Lung (tissue), 12 donors: ENCODE measurements around the gene ZNF236. TPM values are rescaled to one million over a fixed set of nuclear protein-coding genes. Genes with fewer than 3 reads are reported as not detected.

ENCODE experiments used
- ATAC-seq: fragments of 200-7000 bp; cut with Tn5 transposase; one replicate; pipeline ENCODE4 v1.9.1; 2020; ENCODE audit warnings: moderate number of reproducible peaks; ENCODE audit not compliant: insufficient read depth, low FRiP score
- DNase-seq, 3 donors: peaks; one replicate each; pipeline ENCODE4 v3.0.0-alpha.2; 2013 to 2017
- H3K27ac ChIP-seq, 2 donors: one replicate each; pipeline ENCODE4 v1.5.1; 2013; ENCODE audit warnings: mild to moderate bottlenecking in 2 of 2, moderate library complexity in 2 of 2, control low read depth in 1 of 2, inconsistent platforms in 1 of 2, low read depth in 1 of 2, low read length in 1 of 2
- H3K27me3 ChIP-seq, 3 donors: one replicate each; pipeline ENCODE4 v1.5.1; 2013; ENCODE audit warnings: low read length in 2 of 3; ENCODE audit not compliant: control insufficient read depth in 3 of 3, insufficient read depth in 3 of 3
- H3K36me3 ChIP-seq, 4 donors: one replicate each; pipeline ENCODE4 v1.5.1; 2013; ENCODE audit warnings: low read length in 4 of 4, mild to moderate bottlenecking in 1 of 4, moderate library complexity in 1 of 4; ENCODE audit not compliant: control insufficient read depth in 4 of 4, insufficient read depth in 4 of 4
- H3K4me1 ChIP-seq, 5 donors: one replicate each; pipeline ENCODE4 v1.5.1; 2013; ENCODE audit warnings: low read length in 5 of 5, mild to moderate bottlenecking in 2 of 5, moderate library complexity in 1 of 5; ENCODE audit not compliant: control insufficient read depth in 5 of 5, insufficient read depth in 5 of 5
- H3K4me3 ChIP-seq: one replicate; pipeline ENCODE4 v1.5.1; 2013; ENCODE audit warnings: mild to moderate bottlenecking, control low read depth, moderate library complexity
- H3K9ac ChIP-seq, 2 donors: one replicate each; pipeline ENCODE4 v1.5.1; 2013; ENCODE audit warnings: low read length in 2 of 2, control low read depth in 1 of 2; ENCODE audit not compliant: insufficient read depth in 1 of 2
- H3K9me3 ChIP-seq, 4 donors: one replicate each; pipeline ENCODE4 v1.5.1; 2013; ENCODE audit warnings: low read length in 3 of 4, mild to moderate bottlenecking in 1 of 4, moderate library complexity in 1 of 4; ENCODE audit not compliant: control insufficient read depth in 4 of 4, insufficient read depth in 3 of 4
- WGBS, 2 donors: extraction: QIAGEN DNeasy Blood & Tissue Kit; methylation state at CpG; one replicate each; pipeline ENCODE4 v1.1.7; 2013; 5-methylcytosine and 5-hydroxymethylcytosine counted together
- polyA plus RNA-seq, 2 donors: library from polyadenylated mRNA; stranded (reverse); fragments of 200-250 nt; gene quantifications; one replicate each; pipeline ENCODE4 v1.2.1, GENCODE V29; 2013
- total RNA-seq, 2 donors: library from RNA; depleted of rRNA in 1 of 2; stranded (reverse); fragments of >200 nt in 1 of 2; gene quantifications; one replicate each; pipeline ENCODE4 v1.2.1, GENCODE V29; 2014 to 2021
- TF ChIP-seq, protein P1 (sequence below): IDR thresholded peaks from 2 replicates; pipeline ENCODE4 v1.5.1; 2012; ENCODE audit warnings: mild to moderate bottlenecking; ENCODE audit errors: control extremely low read depth, extremely low read depth
- donor health status: control.
- donor health status: control.
- donor health status: Bipolar disorder and iron deficiency.
- donor health status: healthy.
- donor health status: DM: yes; HTN: yes; CAD: no.

The ZNF236 gene
- total and polyA plus RNA-seq, 4 donors = 2.4 to 23.1 (median 8.8) TPM

DNA sequence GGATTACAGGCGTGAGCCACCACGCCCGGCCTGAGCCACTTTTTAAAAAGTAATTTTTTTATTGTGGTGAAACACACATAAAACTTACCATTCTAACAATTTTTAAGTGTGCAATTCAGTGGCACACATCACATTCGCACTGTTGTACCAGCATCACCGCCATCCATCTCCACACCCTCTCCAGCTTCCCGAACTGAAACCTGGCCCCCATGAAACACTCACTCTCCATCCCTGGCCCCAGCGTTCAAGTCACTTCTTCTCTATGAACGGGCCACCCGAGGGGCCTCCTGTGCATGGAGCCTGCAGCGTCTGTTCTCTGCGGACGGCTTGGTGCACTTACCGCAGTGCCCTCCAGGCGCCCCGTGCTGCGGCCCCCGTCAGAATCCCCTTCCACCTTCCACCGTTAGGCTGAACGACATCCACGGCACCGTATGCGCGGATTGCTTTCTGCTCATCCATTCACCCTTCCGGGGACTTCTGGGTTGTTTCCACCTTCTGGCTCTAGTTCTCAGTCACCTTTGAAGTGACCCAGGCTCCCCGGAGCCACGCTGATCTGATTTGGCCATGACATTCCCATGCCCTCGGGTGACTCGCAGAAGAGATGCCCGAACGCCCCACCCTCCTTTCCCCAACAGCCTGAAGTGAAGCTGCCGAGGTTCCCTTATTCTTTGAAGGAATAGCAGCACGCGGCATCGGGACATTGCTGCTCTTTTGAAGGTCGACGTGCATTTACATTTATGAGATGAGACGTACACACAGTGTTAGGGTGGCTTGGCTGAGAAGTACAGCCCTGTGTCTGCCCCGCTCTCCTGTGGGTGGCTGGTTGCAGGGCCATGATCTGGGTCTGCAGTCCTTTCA lies 175.8 kb downstream of the ZNF236 start:
- Histone ChIP-seq H3K4me1 (peaks cover 0 to 6% (median 0%) of the 10 kb centered on the region in 5 donors), H3K9me3 (no peaks in the 10 kb centered on the region), H3K36me3 (no peaks in the 10 kb centered on the region), H3K27me3 (no peaks in the 10 kb centered on the region), H3K27ac (no peak overlapping the region), H3K4me3 (no peak overlapping the region), H3K9ac (no peak overlapping the region)
- ATAC-seq (no peak), DNase-seq (no peak)
- TF ChIP-seq, protein P1, sequence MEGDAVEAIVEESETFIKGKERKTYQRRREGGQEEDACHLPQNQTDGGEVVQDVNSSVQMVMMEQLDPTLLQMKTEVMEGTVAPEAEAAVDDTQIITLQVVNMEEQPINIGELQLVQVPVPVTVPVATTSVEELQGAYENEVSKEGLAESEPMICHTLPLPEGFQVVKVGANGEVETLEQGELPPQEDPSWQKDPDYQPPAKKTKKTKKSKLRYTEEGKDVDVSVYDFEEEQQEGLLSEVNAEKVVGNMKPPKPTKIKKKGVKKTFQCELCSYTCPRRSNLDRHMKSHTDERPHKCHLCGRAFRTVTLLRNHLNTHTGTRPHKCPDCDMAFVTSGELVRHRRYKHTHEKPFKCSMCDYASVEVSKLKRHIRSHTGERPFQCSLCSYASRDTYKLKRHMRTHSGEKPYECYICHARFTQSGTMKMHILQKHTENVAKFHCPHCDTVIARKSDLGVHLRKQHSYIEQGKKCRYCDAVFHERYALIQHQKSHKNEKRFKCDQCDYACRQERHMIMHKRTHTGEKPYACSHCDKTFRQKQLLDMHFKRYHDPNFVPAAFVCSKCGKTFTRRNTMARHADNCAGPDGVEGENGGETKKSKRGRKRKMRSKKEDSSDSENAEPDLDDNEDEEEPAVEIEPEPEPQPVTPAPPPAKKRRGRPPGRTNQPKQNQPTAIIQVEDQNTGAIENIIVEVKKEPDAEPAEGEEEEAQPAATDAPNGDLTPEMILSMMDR = no peak
- WGBS, 2 donors = 92 to 93% methylated on average over 38 of the region's 38 CpGs

DNA sequence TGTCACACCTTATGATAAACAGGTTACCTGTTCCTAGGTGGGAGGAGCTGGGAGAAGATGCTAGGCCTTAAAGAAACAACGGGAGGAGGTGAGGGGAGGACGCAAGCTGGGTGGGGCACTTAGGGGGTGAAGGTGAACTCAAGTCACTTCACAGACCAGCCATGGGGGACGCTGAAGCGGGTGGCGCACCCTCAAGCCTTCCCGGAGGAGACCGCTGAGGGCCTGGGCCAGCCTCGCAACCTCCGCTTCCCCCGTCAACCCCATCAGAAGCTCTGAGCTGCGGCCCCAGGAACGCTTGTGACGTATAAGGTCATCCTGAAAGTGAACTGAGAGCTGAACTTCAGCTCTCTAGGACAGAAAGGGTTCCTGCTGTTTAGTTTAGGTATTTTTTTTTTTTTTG lies 176.7 kb downstream of the ZNF236 start:
- ATAC-seq (no peak), DNase-seq (no peak)
- no peak overlapping the region for H3K27ac ChIP-seq
- H3K9ac ChIP-seq = no peak overlapping the region
- TF ChIP-seq, protein P1 = no peak
- 89 to 91% methylated on average over 13 of the region's 13 CpGs for WGBS, 2 donors
- peaks cover 0 to 6% (median 0%) of the 10 kb centered on the region in 5 donors for H3K4me1 ChIP-seq
- H3K4me3 ChIP-seq = no peak overlapping the region
- no peaks in the 10 kb centered on the region for H3K9me3 ChIP-seq
- H3K27me3 ChIP-seq = no peaks in the 10 kb centered on the region
- no peaks in the 10 kb centered on the region for H3K36me3 ChIP-seq

DNA sequence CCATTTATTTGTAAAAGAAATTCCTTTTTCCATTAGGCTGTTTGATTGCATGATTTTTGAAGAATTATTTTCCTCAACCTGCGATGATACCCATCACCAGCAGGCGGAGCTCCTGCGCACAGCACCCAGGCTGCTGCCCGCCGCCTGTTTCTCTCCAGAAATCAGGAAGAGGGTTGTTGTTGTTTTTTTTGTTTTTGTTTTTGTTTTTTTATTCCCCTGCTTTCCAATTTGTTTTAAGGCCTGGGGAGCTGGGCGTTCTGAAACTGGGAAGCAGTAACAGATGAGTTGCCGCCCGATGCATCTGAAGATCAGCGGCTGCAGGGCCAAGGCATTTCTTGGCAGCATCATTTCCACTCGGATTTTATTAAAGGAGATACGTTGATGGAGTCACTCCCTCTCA lies 178.2 kb downstream of the ZNF236 start:
- no peak overlapping the region for H3K27ac ChIP-seq
- ATAC-seq (no peak), DNase-seq (peak; percentile 61 to 68 (median 65))
- H3K4me3 ChIP-seq = no peak overlapping the region
- no peak overlapping the region for H3K9ac ChIP-seq
- 24 to 30% methylated on average over 11 of the region's 11 CpGs for WGBS, 2 donors
- H3K27me3 ChIP-seq = no peaks in the 10 kb centered on the region
- H3K4me1 ChIP-seq = peaks cover 0 to 6% (median 0%) of the 10 kb centered on the region in 5 donors
- TF ChIP-seq, protein P1 = peak; percentile 97
- H3K36me3 ChIP-seq = no peaks in the 10 kb centered on the region
- H3K9me3 ChIP-seq = no peaks in the 10 kb centered on the region
